Ishikawa (cell line): Measurements from ENCODE around the gene TMF1.

Source experiments
- CEBPB ChIP-seq: IDR thresholded peaks from 2 replicates; pipeline ENCODE4 v1.6.1; 2012
- CREB1 ChIP-seq: IDR thresholded peaks from 2 replicates; pipeline ENCODE4 v1.6.1; 2012; ENCODE audit warnings: low read depth
- EGR1 ChIP-seq: IDR thresholded peaks from 2 replicates; pipeline ENCODE4 v1.6.1; 2012
- EP300 ChIP-seq: IDR thresholded peaks from 2 replicates; pipeline ENCODE4 v1.6.1; 2012; ENCODE audit warnings: borderline replicate concordance
- RAD21 ChIP-seq: IDR thresholded peaks from 2 replicates; pipeline ENCODE4 v1.6.1; 2012; ENCODE audit warnings: low read depth
- TAF1 ChIP-seq: IDR thresholded peaks from 2 replicates; pipeline ENCODE4 v1.6.1; 2012; ENCODE audit warnings: low read depth, mild to moderate bottlenecking
- TCF12 ChIP-seq: IDR thresholded peaks from 2 replicates; pipeline ENCODE4 v1.6.1; 2012; ENCODE audit warnings: low read depth
- YY1 ChIP-seq: IDR thresholded peaks from 2 replicates; pipeline ENCODE4 v1.6.1; 2012; ENCODE audit warnings: low read depth
- ZBTB7A ChIP-seq: IDR thresholded peaks from 2 replicates; pipeline ENCODE4 v1.6.1; 2012; ENCODE audit warnings: low read depth
- TF ChIP-seq, protein P1 (sequence below): IDR thresholded peaks from 2 replicates; pipeline ENCODE4 v1.6.1; 2012
- TF ChIP-seq, protein P2 (sequence below): IDR thresholded peaks from 2 replicates; pipeline ENCODE4 v1.6.1; 2012; ENCODE audit warnings: low read depth, mild to moderate bottlenecking

DNA sequence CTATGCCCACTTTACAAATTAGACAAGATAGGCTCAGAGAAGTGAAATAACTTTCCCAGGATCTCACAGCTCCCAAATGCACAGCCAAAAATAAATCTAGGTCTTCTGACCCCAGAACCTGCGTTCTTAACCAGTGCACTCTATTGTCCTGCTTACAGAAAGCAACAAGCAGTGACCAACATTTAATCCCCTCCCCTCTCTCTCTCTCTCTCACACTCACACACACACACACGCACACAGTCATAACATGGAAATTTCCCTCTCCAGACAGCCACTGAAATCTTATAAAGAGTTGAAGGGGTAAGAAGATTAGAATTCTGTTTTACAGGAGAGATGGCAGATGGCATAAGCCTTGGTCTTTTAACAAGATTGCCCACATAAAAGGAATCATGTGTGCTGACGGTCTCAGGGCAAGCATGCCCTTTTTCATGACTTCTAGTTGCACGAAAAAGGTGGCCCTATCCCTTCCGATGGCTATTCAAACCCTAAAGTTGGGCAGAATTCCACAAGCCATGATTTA lies 68.1 kb downstream of the TMF1 start:
- TF ChIP-seq YY1 (no peak), TAF1 (no peak), EP300 (no peak), EGR1 (no peak), RAD21 (no peak), ZBTB7A (no peak), CREB1 (no peak), CEBPB (no peak), TCF12 (no peak)
- TF ChIP-seq, protein P1, sequence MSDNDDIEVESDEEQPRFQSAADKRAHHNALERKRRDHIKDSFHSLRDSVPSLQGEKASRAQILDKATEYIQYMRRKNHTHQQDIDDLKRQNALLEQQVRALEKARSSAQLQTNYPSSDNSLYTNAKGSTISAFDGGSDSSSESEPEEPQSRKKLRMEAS: no peak
- TF ChIP-seq, protein P2, sequence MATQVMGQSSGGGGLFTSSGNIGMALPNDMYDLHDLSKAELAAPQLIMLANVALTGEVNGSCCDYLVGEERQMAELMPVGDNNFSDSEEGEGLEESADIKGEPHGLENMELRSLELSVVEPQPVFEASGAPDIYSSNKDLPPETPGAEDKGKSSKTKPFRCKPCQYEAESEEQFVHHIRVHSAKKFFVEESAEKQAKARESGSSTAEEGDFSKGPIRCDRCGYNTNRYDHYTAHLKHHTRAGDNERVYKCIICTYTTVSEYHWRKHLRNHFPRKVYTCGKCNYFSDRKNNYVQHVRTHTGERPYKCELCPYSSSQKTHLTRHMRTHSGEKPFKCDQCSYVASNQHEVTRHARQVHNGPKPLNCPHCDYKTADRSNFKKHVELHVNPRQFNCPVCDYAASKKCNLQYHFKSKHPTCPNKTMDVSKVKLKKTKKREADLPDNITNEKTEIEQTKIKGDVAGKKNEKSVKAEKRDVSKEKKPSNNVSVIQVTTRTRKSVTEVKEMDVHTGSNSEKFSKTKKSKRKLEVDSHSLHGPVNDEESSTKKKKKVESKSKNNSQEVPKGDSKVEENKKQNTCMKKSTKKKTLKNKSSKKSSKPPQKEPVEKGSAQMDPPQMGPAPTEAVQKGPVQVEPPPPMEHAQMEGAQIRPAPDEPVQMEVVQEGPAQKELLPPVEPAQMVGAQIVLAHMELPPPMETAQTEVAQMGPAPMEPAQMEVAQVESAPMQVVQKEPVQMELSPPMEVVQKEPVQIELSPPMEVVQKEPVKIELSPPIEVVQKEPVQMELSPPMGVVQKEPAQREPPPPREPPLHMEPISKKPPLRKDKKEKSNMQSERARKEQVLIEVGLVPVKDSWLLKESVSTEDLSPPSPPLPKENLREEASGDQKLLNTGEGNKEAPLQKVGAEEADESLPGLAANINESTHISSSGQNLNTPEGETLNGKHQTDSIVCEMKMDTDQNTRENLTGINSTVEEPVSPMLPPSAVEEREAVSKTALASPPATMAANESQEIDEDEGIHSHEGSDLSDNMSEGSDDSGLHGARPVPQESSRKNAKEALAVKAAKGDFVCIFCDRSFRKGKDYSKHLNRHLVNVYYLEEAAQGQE: no peak
